ENCODE data around the gene SORT1.

- no peak for TF ChIP-seq EP300 (conservative IDR thresholded peaks at IDR 0.05; ENCODE audit: poor library complexity, severe bottlenecking)
- no peak for TF ChIP-seq REST (IDR thresholded peaks at IDR 0.05; ENCODE audit: borderline replicate concordance)
- no peak for TF ChIP-seq CTCF (IDR thresholded peaks at IDR 0.05; ENCODE audit: poor library complexity, severe bottlenecking)
- TF ChIP-seq MXI1 (conservative IDR thresholded peaks at IDR 0.05; ENCODE audit: poor library complexity, severe bottlenecking), result no peak
Observed at GRCh38 chr1:109272831-109273547, 124.7 kb downstream of the SORT1 start.
